ENCODE data around the gene NAT10. TPM values are rescaled to one million over a fixed set of nuclear protein-coding genes. Genes with fewer than 3 reads are reported as not detected.

The NAT10 gene
- total RNA-seq, 1 donor from 2014 or later, result 35.3 TPM

- Mint-ChIP-seq H3K27ac (ENCODE audit: unreplicated experiment) (no peak overlapping the region), H3K9me3 (ENCODE audit: unreplicated experiment) (no peaks in the 10 kb centered on the region), H3K27me3 (ENCODE audit: unreplicated experiment) (no peaks in the 10 kb centered on the region), H3K4me3 (ENCODE audit: unreplicated experiment) (no peak overlapping the region), H3K4me1 (ENCODE audit: low read depth, unreplicated experiment) (peaks cover 5% of the 10 kb centered on the region), H3K36me3 (ENCODE audit: unreplicated experiment) (no peaks in the 10 kb centered on the region)
- no peak for DNase-seq
- no peak for TF ChIP-seq CTCF (IDR thresholded peaks at IDR 0.05; ENCODE audit: partially characterized antibody, unreplicated experiment)
These were observed 32.6 kb upstream of the NAT10 start for GRCh38 chr11:34072832-34073231.

DNA sequence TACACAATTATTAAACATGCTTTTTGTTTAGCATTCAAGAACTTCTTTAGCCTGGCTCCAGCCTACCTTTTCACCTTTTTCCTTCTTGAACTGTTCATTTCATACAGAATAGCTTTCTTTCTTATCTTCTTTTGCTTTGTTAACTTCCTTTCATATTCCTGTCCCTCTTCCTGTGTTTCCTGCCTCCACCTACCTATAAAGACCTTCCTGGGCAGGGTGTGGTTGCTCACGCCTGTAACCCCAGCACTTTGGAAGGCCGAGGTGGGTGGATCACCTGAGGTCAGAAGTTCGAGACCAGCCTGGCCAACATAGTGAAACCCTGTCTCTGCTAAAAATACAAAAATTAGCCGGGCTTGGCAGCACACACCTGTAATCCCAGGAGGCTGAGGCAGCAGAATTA lies 31.0 kb upstream of the NAT10 start:
- no peaks in the 10 kb centered on the region for H3K27me3 Mint-ChIP-seq (ENCODE audit: unreplicated experiment)
- H3K36me3 Mint-ChIP-seq (ENCODE audit: unreplicated experiment), result no peaks in the 10 kb centered on the region
- H3K4me3 Mint-ChIP-seq (ENCODE audit: unreplicated experiment), result no peak overlapping the region
- H3K9me3 Mint-ChIP-seq (ENCODE audit: unreplicated experiment), result peaks cover 3% of the 10 kb centered on the region
- no peak overlapping the region for H3K27ac Mint-ChIP-seq (ENCODE audit: unreplicated experiment)
- TF ChIP-seq CTCF (IDR thresholded peaks at IDR 0.05; ENCODE audit: partially characterized antibody, unreplicated experiment), result no peak
- no peak for DNase-seq
- H3K4me1 Mint-ChIP-seq (ENCODE audit: low read depth, unreplicated experiment), result peaks cover under 1% of the 10 kb centered on the region

- Mint-ChIP-seq H3K36me3 (ENCODE audit: unreplicated experiment) (no peaks in the 10 kb centered on the region), H3K9me3 (ENCODE audit: unreplicated experiment) (peaks cover 3% of the 10 kb centered on the region), H3K4me1 (ENCODE audit: low read depth, unreplicated experiment) (no peaks in the 10 kb centered on the region), H3K4me3 (ENCODE audit: unreplicated experiment) (no peak overlapping the region), H3K27ac (ENCODE audit: unreplicated experiment) (no peak overlapping the region), H3K27me3 (ENCODE audit: unreplicated experiment) (no peaks in the 10 kb centered on the region)
- no peak for DNase-seq
- TF ChIP-seq CTCF (IDR thresholded peaks at IDR 0.05; ENCODE audit: partially characterized antibody, unreplicated experiment), result no peak
These were observed 30.1 kb upstream of the NAT10 start for GRCh38 chr11:34075178-34075820.

- peaks cover 2% of the 10 kb centered on the region for H3K27me3 Mint-ChIP-seq (ENCODE audit: unreplicated experiment)
- no peak overlapping the region for H3K4me3 Mint-ChIP-seq (ENCODE audit: unreplicated experiment)
- DNase-seq, result no peak
- no peak for TF ChIP-seq CTCF (IDR thresholded peaks at IDR 0.05; ENCODE audit: partially characterized antibody, unreplicated experiment)
- no peaks in the 10 kb centered on the region for H3K36me3 Mint-ChIP-seq (ENCODE audit: unreplicated experiment)
- peaks cover 4% of the 10 kb centered on the region for H3K9me3 Mint-ChIP-seq (ENCODE audit: unreplicated experiment)
- no peaks in the 10 kb centered on the region for H3K4me1 Mint-ChIP-seq (ENCODE audit: low read depth, unreplicated experiment)
- H3K27ac Mint-ChIP-seq (ENCODE audit: unreplicated experiment), result peak overlapping the region; percentile 31
These were observed 24.8 kb upstream of the NAT10 start for GRCh38 chr11:34080609-34081008.

GRCh38 chr11:34084637-34085036 lies 20.8 kb upstream of the NAT10 start:
- Mint-ChIP-seq H3K9me3 (ENCODE audit: unreplicated experiment) (peaks cover 2% of the 10 kb centered on the region), H3K4me1 (ENCODE audit: low read depth, unreplicated experiment) (no peaks in the 10 kb centered on the region), H3K4me3 (ENCODE audit: unreplicated experiment) (no peak overlapping the region), H3K27ac (ENCODE audit: unreplicated experiment) (no peak overlapping the region), H3K27me3 (ENCODE audit: unreplicated experiment) (peaks cover 2% of the 10 kb centered on the region), H3K36me3 (ENCODE audit: unreplicated experiment) (no peaks in the 10 kb centered on the region)
- no peak for DNase-seq
- TF ChIP-seq CTCF (IDR thresholded peaks at IDR 0.05; ENCODE audit: partially characterized antibody, unreplicated experiment), result no peak
